Activated T-cell treated with anti-CD3 and anti-CD28 coated beads for 1 hour (primary cell): ENCODE data around the gene CILP2.

Experiments used
- DNase-seq: peaks from one replicate; pipeline ENCODE4 v3.0.0-alpha.2; 2020; ENCODE audit warnings: low read depth

CILP2 gene

DNA sequence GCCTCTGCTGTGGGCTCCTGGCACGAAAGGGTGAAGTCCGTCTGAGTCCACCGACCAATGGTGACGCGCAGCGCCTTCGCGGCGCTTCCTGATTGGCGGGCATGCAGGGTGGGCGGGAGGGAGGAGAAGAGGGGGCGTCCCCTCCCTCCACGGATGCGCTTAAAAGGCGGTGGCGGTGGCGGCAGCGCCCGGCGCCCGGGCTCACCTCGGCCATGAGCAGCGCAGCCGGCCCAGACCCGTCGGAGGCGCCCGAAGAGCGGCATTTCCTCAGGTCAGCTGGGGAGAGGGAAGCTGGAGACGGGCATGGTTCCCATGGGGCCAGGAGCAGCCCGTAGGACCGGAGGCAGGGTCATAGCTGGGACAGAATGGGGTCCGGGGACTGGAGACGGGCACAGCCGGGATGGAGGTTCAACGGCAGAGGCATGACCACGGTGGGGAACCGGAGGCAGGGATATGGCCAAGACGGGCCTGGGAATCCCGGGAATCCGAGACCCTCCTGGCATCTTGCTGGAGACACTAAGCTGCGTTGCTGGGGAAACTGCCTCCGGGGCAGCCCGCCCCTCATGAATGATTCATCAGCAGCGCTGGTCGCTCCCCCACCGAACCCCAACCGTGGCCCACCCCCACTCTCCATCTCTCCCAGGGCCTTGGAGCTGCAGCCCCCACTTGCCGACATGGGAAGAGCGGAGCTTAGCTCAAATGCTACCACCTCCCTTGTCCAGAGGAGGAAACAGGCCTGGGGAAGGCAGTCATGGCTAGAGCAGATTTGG is 9.2 kb upstream of the CILP2 start, which contains the start of gene YJEFN3:
Gene YJEFN3 (plus strand): TSS at position 191 of the 770 bp plus-strand sequence. CDS start 22 bp downstream, at position 213.
- DNase-seq = no peak

DNA sequence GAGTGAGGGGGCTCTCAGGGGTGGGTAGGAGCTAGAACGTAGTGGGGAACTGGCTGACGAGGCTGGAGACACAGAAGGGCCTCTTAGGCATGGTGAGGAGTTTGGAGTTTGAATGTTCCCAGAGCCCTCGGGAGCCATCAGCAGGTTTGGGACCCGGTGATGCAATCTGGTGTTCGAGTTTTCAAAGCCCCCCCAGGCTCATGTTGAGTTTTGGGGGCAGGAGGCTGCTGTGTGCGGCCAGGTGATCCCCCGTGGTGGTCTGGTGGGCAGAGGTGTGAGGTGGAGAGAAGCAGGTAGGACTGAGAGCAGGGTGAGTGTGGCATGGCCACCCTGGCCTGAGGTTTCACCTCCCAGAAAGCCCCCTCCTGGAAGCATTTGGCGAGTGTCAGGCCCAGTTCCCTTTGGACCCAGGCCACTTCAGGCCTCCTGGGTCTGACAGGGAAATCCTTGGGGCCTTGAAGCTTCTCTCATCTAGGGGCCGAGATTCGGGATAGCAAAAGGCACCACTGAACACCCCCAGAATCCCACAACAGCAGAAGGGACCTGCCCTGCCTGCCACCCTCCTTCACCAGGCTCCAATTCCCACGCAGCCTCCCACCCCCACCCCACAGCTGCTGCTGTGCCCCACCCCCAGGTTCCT is 8.2 kb upstream of the CILP2 start:
- DNase-seq = no peak

DNA sequence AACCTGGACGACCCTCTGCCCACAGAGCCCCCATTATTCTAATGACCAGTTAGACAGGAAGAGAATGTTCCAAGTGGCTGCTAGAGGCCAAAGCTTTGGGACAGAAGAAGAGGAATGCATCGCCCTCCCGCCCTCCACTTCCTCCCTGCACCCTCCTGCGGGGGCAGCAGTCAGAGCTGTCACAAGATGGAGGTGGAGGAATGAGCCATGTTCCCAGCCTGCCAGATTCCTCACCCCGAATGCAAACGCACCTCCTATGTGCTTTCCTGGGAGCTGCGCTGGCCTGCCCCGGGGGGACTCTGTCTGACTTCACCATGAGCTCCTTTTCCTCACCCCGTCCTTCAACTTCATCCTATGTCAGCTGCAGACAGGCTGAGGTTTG is 7.7 kb upstream of the CILP2 start:
- no peak for DNase-seq

DNA sequence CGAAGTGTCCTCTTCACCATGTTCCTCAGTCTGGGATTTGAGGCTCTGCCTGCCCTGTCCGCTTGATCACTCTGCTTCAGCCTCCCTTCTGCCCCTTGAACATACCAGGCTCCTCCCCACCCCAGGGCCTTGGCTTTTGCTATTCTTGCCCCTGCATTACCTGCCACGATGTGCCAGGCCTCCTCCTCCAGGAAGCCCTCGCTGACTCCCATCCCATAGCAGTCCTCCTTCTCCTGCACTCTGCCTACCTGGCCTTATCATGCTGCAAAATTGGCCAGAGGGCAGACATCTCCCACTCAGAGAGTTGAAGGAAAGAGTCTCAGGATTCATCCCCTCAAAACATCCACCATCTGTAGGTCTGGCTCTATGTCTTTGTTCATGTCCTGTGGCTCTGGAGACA is 7.2 kb upstream of the CILP2 start:
- no peak for DNase-seq

DNA sequence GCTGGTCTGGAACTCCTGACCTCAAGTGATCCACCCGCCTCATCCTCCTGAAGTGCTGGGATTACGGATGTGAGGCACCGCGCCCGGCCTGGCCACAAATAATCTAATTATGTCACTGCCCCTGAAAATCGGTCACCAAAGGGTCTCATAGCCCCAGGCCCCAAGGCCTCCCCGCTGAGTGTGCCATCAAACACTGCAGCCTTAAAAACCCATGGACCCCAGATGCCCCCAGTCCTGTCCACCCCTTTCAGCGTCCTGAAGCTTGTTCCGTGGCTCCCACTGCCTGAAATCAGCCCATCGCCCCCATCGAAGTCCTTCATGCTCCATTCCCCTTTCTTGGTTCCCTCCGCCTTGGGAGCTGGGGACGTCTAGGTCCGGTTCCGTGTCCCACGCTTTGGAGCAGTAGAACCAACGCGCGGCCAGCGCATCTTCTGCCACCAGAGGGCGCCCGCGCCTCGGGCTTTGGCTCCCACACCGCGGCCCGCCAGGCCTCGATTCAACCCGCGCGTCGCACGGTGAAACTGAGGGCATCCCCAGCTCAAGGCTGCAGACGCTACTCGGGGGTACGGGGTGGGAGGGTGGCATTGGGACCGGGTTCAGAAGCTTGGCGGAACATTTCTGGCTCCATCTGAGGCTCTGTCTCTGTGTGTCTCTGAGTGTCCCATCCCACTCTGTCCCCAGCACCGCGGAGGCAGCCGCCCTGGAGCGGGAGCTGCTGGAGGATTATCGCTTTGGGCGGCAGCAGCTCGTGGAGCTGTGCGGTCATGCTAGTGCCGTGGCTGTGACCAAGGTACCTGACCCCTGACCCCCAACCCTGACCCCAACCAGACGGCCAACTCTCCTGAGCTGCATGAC is 5.9 kb upstream of the CILP2 start:
- peak; percentile 92 for DNase-seq

DNA sequence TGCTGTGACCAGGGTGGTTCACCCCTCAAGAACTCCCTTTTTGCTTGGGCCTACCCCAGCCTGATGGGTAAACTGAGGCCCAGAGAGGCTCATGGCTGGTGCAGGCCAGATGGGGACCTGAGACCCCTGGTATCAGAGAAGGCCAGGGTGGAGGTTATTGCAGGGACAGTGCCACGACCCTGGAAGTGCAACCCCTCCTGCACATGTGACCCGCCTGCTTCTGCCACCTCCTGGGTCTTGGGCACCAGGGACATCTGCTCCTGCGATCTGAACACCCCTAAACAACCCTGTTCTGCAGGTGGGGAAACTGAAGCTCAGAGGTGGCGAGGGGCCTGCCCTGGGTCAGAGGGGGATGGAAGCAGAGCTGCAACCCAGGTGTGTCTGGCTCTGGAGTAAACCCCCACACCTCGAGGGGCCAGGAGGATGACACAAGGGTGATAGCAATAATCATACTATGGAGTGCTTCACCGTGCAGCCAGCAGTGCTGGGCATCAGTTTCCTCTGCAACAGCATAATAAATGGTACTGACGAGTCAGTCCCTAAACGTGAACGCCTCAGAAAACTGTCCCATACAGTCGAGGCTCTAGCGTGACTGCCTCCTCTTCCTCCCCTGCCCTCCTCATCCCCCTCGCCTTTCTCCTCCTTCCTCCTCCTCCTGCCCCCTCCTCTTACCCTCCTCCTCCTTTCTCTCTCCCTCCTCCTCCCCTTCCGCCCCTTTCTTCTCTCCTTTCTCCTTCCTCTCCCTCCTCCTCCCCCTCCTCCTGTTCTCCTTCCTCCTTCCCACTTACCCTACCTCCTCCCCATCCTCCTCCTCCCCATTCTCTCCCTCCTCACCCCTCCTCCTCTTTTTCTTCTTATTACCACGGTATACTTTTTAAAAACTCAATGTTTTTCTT is 5.0 kb upstream of the CILP2 start:
- no peak for DNase-seq

DNA sequence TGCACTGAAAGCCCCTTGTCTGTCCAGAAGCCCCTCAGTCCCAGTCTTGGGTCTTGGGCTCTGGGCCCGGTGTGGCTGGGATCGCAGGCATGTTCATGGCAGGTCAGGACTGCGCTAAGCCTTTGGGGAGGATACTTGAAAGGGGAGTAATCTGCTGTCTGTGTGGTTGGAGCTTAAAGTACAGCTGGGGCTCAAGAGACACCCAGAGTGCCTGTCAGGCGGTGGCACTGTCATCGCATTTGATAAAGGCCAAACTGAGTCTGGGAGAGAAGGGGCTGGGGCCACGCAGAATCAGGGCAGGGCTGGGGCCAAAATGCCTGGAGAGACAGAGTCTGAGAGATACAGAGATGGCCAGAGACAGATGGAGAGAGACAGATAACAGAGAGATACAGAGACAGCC is 4.2 kb upstream of the CILP2 start:
- DNase-seq = no peak

DNA sequence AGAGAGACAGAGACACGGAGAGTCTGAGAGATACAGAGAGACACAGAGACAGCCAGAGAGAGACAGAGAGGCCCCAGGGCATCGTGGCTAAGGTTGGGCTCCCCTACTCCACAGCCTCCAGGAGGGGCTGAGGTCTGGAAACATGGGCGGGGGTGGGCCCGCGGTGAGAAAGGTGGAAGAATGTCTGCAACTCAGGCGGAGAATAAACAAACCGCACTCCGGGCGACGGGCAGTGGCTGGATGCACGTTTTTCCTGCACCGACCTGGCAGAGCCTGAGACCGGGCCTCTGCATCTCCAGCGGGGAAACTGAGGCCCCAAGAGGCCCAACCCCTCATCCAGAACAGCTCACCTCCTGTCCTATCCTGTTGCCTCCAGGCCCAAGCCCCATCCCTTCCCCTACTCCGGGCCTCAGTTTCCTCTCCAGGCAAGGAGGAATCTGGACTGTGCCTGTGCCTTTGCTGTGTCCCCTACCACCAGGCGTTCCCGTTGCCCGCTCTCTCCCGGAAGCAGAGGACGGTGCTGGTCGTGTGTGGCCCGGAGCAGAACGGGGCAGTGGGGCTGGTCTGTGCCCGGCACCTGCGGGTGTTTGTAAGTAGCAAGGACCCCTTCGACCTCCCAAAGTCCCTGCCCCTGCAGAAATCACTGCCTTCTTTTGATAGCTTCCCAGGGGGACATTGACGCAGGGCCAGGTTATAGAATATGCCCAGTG is 3.4 kb upstream of the CILP2 start:
- no peak for DNase-seq

DNA sequence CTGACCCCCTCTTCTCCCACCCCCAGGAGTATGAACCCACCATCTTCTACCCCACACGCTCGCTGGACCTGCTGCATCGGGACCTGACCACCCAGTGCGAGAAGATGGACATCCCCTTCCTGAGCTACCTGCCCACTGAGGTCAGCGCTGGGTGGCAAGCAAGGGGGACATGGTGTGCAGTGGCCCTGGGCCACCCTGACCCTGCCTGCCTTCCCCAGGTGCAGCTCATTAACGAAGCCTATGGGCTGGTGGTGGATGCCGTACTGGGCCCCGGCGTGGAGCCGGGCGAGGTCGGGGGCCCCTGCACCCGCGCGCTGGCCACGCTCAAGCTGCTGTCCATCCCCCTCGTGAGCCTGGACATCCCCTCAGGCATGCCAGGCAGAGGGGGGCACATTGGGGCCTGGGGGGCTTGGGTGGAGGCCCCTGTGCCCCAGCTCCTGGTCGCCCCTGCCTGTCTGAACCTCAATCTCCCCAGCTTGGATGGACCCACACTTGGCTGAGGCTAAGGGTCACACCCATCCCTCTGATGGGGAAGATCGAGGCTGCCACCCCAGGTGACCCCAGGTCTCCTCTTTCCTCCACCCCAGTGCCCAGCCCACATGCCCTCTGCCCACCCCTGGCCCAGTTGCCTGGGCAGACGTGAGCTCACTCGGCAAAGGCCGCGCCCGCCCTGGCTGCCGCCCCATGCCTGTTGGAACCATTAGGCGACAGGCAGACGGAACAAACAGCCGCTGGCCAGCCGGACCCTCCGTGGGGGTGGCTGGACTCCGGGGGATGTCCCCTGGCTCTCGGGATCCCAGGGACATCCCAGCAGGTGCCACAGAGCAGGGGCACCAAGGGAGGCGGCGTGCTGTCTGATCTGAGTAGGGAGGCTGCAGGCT is 2.5 kb upstream of the CILP2 start:
- no peak for DNase-seq

DNA sequence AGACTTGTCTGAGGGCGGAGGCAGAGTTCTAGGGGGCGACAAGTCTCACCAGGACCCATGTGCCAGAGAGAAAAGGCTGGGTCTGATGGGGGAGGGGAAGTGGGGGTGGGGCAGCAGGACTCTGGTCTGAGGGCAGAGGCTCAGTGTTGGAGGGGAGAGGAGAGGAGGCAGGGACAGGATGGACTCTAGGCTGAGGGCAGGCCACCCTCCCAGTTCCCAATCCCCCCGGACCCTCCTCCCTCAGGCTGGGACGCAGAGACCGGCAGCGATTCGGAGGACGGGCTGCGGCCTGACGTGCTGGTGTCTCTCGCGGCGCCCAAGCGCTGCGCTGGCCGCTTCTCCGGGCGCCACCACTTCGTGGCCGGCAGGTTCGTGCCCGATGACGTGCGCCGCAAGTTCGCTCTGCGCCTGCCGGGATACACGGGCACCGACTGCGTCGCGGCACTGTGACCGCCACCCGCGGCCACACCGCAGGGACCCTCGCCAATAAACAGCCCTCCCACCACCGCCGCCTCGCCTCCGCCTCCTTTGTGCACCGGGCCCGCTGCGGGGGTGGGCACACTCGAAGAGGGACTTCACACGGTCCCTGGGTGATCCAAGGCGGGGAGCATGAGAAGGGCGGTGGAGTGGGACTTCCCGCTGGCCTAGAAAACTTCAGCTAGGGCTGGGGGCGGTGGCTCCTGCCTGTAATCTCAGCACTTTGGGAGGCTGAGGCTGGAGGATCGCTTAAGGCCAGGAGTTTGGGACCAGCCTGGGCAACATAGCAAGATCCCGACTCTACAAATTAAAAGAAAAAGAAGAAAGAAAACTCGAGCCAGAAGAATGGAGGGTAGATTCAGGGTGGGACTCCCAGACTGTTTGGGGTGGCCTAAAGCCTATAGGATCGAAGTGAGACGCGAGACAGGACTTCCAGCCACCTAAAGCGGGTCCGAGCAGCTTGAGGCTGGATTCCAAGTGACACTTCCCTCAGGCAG is 703 bp upstream of the CILP2 start:
- DNase-seq = no peak

DNA sequence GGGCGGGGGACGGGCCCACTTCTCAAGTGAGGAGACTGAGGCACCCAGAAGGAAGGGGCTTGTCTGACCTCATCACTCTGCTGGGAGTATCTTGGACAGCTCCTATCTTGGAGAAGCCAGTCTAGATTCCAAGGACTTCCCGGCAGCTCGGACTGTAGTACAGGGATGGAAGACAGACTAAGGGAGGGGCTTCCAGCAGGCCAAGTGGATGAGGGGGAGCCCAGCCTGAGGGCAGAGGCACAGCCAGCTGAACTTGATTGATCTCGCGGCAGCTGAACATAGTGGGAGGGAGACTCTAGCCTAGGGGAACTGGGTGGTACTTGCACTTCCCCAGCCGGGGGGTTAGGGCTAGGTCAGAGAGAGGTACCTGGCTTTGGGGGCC is 711 bp downstream of the CILP2 start:
- no peak for DNase-seq

DNA sequence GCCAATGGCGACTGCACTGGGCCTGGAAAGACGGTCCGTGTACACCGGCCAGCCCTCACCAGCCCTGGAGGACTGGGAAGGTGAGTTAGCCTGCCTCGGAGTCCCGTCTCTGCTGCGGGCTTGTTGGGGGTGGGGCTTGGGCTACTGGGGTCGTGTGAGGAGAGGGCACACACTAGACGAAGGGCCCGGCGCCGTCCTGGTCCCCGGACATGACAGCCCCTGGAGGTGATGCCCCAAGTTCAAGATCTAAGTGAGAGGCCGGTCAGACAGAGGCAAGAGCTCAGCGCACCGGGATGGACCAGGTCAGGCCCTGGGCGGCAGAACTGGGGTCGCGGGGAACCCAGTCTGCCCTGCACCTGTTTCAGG is 1.6 kb downstream of the CILP2 start:
- no peak for DNase-seq

DNA sequence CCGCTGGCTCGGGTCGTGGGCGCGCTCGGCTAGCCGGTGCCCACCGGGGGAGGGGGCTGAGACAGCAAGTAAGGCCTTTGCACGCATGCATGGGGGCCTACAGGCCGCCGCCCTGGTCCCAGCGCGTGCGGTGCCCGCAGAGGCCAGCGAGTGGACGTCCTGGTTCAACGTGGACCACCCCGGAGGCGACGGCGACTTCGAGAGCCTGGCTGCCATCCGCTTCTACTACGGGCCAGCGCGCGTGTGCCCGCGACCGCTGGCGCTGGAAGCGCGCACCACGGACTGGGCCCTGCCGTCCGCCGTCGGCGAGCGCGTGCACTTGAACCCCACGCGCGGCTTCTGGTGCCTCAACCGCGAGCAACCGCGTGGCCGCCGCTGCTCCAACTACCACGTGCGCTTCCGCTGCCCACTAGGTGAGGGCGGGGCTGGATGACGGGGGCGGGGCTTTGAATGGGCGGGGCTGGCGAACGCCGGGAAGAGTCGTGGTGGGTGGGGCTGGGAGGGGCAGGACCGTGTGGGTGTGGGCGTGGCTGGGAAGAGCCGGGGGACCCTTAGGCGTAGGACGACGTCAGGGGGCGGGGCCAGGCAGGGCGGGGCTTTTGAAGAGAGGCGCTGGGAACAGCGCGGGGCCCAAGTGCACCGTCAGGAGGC is 2.1 kb downstream of the CILP2 start:
- peak; percentile 44 for DNase-seq

DNA sequence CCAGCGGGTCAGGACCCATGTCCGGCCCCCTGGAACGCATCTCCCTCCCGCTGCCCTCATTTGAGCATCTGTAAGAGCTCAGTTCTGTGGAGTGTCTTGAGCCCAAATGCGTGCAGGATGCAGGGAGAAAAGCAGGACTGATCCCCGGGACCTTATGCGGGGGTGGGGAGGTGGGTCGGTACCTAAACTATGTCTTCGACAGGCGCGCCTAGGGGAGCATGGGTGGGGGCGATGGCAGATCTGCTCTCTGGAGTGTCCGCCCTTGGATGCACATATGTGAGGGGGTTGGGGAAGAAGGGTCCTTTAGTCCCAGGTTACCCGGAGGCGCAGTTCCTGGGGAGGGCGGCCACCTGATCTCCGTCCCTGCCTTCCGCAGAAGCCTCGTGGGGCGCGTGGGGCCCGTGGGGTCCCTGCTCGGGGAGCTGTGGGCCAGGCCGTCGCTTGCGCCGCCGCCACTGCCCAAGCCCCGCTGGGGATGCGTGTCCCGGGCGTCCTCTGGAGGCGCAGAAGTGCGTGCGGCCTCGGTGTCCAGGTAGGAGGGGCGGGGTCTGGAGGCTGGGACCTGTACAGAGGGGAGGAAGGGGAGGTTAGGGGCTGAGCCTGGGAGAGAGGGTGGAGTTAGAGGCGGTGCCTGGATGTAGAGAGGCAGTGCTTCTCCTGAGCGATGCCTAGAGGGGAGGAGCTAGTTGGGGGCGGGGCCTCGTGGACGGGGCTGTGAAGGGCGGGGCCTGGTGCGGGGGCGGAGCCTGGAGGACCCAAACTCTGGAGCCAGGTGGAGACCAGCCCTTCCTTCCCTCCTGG is 2.9 kb downstream of the CILP2 start:
- DNase-seq = peak; percentile 67

DNA sequence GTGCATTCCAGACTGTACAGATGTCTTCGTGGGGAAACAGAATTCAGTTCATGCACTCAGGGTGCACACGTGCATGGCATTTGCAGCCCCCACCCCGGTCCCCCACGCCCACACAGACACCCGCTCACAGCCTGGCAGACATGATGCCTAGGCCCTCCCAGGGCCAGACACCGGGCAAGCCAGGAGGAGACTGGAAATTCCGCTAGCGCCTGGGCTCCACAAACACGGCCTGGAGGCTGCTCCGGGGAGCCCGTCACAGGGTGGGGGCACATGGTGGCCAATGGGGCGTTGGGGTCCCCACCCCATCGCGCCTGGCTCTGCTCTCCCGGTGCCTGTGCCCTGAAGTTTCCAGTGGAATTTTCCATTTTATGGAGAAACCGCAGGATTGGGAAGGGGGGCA is 3.6 kb downstream of the CILP2 start:
- no peak for DNase-seq

DNA sequence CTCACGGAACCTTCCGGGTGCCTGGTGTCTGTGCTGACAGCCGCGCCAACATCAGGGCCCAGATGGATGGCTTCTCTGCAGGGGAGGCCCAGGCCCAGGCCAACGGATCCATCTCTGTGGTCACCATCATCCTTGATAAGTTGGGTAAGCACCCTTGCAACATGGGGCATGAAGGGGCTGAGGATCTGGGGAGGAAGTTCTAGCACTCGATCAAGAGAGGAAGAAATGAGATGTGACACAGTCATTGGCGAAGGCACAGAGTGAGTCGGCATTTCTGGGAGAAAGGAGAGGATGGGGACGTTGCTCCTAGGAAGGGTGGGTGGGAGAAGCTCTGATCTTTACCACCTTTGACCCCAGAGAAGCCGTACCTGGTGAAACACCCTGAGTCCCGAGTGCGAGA is 4.4 kb downstream of the CILP2 start:
- DNase-seq = no peak

DNA sequence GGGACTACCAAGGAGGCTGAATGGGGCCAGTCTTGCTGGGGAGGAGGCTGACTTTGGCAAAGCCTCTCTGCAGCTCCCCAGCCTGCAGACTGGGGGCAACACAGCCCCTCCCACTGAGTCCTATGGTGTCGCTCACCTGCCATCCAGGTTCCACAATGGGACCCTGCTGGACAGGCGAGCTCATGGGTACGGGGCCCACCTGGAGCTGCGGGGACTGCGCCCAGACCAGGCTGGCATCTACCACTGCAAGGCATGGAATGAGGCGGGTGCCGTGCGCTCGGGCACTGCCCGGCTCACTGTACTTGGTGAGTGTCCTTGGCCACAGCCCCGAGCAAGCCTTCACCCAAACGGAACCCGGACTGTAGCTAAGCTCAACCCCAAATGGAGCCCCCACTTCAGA is 5.0 kb downstream of the CILP2 start:
- no peak for DNase-seq

DNA sequence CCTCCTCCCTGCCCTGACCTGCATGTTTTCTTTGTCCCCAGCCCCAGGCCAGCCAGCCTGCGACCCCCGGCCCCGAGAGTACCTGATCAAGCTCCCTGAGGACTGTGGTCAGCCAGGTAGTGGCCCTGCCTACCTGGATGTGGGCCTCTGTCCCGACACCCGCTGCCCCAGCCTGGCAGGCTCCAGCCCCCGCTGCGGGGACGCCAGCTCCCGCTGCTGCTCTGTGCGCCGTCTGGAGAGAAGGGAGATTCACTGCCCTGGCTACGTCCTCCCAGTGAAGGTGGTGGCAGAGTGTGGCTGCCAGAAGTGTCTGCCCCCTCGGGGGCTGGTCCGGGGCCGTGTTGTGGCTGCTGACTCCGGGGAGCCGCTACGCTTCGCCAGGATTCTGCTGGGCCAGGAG is 5.6 kb downstream of the CILP2 start:
- no peak for DNase-seq
